GM19099 (cell line): ENCODE measurements around the gene DDC.

Experiments used
- POLR2A ChIP-seq: IDR thresholded peaks from 3 replicates; pipeline ENCODE4 v1.6.1; 2011; ENCODE audit warnings: low read depth; ENCODE audit not compliant: insufficient read length; ENCODE audit errors: extremely low read depth

The DDC gene

GRCh38 chr7:50564640-50565558, at the start of gene DDC:
TSS of gene DDC (minus strand) at chr7:50565405. CDS start at chr7:50544085, 21,320 bp downstream.
- no peak for TF ChIP-seq POLR2A

GRCh38 chr7:50613473-50613872, 48.3 kb upstream of the DDC start:
- no peak for TF ChIP-seq POLR2A

DNA sequence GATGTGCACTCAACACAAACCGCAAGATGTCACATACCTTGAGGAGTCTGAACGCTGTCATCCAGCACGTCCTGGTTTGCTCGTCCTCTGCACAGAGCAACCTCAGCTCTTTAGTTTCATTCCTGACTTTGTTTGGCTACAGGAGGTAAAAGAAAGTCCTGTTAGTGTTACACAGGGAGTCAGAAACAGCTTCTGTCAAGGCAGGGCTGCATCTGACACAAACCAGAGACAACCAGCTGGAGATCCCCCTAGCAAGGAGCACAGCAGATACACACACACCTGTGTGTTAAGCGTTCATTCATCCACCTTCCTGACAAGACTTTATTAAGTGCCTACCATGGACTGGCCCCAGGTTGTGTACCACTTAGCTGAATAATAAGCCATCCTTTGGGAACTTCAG, 47.5 kb upstream of the DDC start:
- TF ChIP-seq POLR2A = no peak

DNA sequence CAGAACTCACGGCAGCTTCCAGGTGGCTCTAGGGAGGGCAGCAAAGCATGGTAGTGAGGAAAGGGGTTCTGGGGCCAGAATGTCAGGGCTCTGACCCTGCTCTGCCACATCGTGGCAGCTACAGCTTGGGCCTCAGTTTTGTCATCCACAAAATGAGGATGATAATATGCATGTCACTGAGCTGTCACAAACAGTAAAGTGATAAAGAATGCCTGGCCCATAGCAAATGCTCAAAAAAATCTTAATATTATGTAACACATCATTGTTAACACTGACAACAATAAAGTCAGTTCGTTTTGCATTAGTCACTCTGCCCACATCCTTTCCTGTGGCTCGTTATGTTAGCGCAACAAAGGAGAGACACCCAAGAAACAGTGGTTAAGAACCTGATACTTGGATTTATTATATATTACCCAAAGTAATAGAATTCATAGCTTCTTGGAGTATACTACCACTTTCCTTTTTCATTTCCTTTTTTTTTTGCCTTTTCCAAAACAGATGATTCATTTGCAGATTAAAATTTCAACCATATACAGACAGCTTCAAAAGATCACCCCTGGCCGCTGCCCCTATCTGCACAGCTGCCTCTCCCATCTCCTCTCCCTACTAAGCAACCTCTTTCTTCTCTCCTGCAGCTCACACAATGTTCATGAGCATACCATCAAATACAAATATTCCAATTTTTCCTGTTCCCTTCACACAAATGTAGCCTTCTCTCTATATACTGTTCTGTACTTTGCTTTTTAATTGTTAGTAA, 45.5 kb upstream of the DDC start:
- TF ChIP-seq POLR2A = no peak

DNA sequence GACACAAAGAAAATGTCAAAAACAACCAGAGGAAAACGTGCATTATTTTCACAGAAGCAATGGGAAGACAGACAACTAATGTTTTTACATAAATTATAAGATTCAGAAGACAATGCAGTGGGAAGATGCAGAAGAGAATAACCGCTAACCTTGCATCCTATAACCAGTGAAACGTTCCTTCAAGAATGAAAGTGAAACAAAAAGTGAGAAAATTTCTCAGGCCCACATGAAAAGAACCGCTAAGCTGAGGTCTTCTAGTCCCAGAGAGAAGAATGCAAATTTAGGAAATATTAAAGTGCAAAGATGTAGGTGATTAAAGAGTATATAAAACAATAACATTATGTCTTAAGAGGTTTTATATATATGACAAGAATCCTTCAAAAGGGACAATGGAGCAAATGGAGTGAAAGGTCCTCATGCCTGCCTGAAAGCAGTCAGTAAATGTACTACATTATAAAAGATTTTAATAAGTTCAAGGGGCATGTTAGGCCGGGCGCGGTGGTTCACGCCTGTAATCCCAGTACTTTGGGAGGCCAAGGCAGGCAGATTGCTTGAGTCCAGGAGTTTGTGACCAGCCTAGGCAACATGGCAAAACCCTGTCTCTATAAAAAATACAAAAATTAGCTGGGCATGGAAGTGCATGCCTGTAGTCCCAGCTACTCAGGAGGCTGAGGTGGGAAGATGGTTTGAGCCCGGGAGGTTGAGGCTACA, 43.1 kb upstream of the DDC start:
- TF ChIP-seq POLR2A = no peak

DNA sequence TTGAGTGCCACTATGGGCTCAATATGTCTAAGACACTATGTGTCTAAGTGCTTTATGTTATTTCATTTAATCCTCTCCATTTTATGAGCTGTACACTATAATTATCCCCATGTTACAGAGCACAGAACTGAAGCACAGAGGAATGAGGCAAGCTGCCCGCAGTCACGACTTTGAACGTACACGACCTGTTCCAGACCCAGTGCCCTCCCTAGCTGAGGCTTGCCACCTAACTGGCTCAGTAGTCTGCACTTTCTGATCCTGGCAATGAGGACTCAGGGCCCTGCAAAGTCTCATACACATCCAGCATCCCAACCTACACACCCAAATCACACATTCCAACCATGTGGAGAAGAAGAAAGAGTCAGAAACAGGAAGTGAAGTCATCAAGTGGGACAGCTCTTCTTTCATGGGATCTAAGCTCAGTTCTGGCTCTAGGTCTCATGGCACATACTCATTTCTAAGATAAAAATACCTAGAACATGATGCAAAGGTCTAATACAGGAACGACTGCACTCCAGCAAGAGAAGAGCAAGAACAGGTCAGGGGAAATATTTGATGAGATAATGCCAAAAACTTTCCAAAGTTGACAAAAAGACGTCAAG, 42.4 kb upstream of the DDC start:
- no peak for TF ChIP-seq POLR2A

DNA sequence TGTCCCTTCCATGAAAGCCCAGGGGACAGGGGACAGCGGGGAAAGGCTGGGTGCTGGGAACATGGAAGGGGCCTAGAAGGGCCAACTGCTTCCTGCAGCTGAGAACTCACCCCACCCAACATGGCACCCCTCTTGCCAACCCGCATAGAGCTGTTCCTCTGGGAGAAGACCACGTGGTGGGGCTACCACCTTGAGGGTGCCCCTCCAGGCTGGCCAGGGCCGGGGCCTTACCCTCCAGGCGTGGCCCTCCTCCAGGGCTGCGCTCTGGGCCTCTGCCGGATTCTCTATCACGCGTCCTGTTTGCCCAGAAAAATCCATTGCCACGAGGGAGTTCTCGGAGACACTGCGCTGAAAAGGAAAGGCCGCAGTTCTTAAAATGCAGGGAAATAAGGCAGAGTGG, 39.9 kb upstream of the DDC start:
- no peak for TF ChIP-seq POLR2A

- TF ChIP-seq POLR2A = no peak
Observed at GRCh38 chr7:50603287-50603686, 38.1 kb upstream of the DDC start.

DNA sequence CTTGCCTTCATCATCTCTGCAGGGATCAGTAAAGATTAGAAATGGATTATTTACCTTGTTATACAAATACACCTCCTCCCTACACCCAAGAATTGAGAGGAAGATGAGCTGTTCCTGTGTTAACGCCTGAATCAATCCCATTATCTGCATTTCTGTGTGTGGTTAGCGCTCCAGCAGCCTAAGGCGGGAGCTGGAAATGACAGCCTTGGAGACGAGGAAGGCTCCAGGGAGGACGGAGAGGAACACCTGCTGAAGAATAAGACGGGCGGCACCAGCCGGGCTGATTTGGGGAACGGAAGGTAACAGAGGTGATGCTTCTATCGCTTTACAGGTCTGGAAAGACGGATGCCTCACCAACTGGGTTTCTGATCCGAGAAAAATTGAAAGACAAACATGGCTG, 34.2 kb upstream of the DDC start:
- TF ChIP-seq POLR2A = no peak

DNA sequence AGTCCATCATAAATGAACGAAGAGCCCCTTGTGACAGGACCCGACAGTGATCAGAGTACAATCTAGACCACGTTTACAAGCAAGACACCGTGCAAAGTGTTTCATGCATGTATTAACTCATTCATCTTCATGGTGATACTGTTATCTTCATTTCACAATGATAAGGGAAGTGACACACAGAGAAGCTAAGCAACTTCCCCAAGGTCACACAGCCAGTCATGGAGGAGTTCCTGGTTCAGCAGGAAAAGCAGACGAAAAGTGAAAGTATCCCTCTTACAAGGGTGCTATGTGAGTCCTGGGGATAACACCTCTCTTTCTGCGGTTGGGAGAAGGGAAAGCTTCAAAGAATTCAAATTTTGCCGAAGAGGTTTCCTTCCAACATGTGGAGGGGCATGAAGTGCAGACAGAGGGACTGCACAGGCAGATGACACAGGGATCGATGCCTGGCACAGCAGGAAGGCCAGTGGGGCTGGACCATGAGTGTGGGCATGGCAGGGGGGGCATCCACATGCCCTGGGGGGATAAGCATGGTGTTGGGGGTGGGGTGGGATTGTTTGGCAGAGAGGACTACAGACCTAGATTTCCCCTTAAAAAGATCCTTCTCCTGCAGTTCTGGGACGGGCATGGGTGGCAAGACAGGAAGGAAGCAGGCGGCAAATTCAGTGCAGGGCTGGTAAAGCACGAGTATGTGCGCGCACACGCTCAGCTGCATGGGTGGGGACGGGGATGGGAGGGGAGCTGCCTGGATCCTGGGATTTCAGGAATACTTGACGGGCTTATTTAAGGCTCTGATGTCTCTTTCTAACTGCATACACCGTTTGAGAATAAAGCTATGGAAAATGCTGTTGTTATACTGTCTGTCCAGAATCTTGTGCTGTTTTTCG, 33.5 kb upstream of the DDC start:
- no peak for TF ChIP-seq POLR2A

DNA sequence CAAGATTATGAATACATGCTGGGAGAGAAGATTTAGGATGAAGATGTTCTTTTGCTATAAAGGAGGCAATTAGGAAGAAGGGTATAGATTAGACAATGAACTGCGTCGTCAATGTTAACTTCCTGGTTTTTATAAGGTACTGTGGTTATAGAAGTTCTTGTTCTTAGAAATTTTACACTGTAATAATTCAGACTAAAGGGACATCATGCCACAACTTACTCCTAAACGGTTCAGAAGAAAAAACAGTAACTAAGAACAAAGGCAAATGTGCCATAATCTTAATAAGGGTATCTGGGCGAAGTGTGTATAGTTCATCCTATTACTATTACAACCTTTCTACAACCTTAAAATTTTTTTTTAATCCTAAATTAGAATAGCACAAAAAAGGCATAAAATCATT, 31.3 kb upstream of the DDC start:
- TF ChIP-seq POLR2A = no peak

DNA sequence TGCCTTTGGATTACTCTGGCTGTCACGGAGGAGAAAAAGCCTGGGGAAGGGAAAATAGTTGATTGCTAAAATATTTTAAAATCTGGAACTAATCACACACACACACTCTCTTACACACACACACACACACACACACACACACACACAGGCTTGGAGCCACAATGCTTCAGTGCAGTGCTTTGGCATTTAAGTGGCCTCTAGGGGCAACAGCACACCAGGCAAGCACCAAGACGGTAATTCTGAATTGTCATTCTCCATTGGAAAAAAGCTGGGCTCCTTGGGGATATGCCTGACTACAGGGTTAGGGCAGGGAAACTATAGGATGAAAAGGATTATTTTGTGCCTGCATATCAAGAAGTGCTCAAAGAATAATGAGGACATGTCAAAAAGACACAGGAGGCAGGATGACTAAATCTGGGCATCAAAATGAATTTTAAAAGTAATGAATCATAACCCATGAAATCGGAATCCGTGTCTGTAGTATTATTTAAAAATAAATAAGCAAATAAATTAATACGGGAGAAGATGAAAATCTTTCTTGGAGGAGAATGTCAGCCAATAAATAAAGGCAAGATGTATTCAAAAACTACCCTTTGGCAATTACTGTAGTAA, 30.4 kb upstream of the DDC start:
- TF ChIP-seq POLR2A = no peak

- no peak for TF ChIP-seq POLR2A
Observed at GRCh38 chr7:50594734-50595485, 29.7 kb upstream of the DDC start.
